ENCODE results near the gene IGF1R.

IGF1R gene

DNA sequence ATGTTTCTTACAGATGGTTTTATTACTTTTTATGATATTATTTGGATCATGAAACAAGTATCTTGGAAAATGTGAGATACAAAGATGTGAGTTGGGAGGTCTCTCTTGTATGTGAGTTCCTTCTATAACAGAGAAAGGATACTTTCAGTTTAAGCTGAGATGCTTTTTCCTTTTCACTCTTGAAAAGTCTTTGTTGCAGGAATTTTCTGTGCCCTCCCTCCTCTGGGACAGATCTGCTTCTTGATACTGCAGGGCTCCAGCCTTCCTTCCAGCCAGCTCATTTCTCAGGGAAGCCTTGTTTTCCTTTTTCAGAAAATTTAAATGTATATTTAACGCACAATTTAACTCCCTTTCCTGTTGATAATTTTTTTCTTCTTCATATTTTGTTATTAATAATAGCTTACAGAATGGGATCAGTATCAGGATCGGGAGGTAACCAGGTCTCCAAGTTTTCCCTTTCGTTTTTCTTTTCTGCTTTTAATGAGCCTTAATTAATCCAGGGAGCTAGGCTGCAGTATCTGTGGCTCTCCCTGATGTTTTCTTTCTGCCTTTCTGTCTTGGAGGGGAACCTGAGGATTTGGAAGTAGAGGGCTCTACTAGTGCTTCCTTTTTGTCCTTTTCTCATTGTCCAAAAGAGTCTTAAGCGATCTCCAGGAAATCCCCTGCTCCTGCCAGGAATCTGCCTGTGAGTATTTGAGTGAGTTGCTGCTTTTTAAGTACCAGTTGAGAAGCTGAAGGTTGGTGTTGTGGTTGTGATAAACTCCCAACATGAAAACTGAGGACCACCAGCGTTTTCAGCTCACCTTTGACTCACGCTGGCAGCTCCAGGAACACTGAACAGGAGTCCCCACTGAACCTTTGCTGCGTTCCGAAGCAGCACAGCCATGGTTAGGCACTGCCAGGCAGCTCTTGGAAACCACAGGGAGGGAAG lies 105.7 kb downstream of the IGF1R start:
- no peak for DNase-seq

DNA sequence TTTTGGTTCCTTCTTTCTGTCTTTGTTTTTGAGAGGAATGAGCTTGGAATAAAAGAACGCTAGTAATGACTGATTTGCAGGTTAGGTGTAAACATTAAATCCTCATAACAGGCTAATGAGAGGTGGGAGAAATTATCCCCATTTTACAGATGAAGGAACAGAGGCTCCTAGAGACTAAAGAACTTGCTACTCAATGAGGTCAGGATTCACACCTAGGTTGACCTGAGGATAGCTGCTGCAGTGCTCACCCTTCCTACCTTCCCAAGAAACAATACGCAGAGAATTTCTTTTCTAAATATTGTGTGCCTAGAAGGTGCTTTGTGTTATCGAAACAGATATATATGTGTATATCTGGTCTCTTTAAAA lies 106.3 kb downstream of the IGF1R start:
- DNase-seq: no peak

DNA sequence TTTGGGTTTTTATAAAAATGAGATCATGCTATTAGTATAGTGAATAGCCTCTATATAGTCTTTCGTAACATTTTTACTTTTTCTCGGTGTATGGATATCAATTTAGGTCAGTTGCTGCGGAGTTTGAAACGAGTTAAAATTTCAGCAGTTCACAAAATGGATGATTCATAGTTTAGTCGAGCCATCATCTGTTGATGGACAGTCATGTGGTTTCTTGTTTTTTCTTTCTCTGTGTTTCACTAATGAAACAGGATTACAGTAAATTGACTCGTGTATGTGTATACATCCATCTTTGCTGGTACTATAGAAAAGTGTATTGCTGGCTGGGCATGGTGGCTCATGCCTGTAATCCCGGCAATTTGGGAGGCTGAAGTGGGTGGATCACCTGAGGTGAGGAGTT lies 106.8 kb downstream of the IGF1R start:
- DNase-seq: no peak

DNA sequence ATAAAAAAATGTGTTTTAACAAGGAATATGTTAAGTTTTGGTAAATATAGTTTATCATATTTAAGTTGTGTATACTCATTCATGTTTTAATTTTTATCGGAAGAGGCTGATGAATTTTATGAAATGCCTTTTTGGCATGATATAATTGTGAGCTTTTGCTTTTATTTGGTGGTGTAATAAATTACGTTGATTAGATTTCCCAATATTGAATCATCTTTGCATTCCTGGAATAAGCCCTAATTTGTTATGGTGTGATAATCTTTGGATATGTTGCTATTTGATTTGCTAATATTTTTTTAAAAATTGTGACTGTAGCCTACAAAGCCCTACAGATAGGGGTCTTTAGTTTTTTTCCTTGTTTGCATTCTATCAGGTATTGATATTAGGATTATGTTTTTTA lies 107.4 kb downstream of the IGF1R start:
- DNase-seq: no peak

DNA sequence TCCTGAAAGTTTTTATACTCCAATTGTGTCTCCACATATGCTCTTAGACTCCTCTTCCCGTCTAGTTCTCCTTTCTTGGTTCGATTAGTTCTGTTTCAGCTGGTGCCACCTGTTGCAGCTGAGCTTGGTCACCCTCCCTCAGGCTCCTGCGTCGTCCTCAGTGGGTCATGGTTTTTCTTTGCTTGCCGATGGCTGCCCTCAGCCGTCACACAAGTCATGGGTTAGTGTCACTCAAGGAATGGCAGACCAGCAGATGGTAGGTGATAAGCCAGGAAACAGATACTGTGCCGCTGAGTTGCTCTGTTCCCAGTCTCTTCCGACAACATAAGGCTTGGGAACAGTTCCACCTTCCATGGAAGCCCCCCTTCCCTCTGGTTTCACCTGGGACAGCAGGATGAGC lies 109.9 kb downstream of the IGF1R start:
- DNase-seq: no peak

DNA sequence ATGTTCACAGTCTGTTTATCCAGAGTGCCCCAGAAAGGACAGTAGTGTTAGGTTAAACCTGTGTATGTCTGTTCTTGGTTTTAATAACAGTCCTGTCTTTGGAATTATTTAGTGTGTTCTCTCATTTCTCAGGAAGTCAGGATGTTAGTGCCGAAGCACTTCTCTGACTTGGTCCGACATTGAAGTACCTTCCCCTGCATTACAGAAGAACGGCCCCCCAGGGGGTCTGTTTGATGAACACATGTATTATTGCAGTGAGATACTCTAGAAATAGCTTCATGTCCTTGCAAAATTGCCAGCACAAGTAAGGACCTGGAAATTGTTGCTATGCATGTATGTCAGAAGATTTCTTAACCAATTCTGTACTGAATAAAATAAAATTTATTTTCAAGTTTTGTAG lies 110.9 kb downstream of the IGF1R start:
- no peak for DNase-seq

DNA sequence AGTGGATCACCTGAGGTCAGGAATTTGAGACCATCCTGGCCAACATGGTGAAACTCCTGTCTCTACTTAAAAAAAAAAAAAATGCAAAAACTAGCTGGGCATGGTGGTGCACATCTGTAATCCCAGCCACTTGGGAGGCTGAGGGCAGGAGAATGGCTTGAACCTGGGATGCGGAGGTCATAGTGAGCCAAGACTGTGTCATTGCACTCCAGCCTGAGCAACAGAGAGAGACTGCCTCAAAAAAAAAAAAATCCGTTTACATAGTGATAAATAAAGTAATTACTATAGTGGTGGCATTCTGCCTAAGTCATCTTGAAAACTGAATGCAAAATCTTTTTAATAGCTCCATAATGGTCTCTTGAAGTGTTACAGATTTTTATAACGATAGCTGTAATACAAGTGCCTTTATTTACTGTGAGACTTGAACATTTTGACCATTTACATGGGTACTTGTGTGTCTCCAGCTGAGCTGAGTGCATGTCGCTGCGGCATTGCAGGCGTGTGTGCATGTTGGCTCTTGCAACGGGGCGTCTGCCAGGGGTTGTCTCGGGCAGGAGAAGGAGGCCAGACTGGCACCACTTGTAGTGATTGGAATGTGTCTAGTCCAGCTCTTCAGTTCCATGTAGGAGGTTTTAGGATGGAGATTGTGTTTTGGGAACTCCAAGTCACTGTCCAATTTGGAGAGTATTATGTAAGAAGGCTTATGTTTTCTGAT lies 111.9 kb downstream of the IGF1R start:
- DNase-seq: no peak

DNA sequence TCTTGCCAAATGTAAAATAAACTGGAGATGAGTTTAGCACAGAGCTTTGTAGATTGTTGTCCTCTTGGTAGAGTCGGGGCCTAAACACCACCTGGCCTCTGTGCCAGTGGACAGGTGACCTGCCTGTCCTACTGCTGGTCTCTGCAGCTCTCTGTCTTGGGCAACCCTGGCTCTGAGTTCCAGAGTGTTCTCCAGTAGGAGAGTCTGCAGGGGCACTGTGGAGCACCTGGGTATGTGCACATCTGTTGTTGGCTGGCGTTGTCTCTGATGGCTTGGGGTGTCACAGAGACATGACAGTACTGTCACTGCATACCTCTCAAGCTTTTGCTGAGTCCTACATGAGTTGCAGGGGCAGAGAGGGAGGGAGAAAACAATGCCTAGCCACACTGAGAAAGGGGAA lies 112.6 kb downstream of the IGF1R start:
- no peak for DNase-seq

DNA sequence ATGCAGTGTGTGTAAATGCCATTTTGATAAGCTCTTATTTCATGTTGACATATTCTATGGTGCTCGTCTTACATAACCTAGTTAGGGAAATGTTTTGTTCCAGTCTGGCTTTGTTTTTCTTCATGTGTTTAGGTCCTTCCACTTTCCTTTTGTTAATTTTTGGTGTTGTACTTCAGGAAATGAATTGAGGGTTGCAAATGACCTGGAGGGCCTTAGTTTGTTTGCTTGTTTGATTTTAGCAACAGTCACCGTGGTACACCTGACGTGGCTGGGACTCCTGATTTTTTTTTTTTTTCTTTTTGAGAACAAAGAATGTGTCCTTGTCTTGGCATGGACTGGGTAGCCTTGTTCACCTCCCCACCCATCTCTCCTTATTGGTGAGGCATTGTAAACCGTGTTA lies 114.8 kb downstream of the IGF1R start:
- no peak for DNase-seq

DNA sequence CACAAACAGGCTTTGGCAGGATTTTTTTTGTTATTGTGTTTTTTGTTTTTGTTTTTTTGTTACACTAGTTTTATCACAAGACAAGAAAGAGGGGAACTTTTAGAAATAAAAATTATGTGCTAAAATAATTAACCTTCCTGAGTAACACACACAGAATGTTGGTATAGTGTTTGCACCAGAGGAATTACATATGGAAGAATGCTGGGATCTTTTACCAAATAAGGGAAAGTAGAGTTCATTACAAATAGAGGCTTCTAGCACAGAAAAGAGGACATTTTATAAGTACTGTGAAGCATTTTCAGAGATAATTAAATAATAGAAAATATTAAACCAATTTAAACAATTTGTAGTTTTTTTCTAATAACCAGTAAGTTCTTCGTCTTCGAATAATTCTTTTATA lies 116.0 kb downstream of the IGF1R start:
- DNase-seq: no peak

DNA sequence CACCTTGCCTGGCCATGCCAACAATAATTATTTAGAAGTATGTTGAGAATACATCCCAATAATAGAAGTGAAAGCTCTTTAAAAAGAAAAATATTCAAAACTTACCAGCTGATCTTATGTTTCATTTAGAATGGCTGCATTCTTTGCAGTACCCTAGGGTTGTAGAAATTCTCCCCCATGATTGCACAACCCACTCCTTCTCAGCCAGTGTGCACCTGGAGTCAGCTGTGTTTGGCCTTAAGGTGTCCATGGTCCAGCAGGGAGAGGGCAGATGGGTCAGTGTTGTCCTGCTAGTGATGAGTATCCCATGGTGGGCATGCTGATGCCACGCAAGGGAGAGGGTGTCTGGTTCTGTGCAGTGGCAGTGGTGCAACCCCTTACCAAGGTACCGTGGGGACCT lies 117.3 kb downstream of the IGF1R start:
- no peak for DNase-seq

DNA sequence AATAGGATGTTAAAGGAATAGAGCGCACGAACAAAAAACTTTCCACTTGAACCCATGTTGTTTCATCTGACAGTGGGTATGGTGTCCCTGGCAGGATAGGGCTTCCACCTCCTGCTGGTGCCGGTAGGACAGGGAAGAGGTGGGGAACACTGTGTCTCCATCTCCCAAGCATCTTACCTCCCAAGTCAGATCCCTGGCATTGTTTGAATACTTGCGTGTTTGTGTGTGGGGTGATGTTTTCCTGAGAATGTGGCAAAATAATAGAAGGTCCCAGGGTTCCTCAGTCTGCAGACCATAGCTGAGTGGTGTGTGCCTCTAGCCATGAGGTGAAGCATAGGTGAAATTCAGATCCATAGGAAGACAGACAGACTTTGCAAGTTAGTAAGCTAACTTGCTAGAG lies 119.4 kb downstream of the IGF1R start:
- no peak for DNase-seq

DNA sequence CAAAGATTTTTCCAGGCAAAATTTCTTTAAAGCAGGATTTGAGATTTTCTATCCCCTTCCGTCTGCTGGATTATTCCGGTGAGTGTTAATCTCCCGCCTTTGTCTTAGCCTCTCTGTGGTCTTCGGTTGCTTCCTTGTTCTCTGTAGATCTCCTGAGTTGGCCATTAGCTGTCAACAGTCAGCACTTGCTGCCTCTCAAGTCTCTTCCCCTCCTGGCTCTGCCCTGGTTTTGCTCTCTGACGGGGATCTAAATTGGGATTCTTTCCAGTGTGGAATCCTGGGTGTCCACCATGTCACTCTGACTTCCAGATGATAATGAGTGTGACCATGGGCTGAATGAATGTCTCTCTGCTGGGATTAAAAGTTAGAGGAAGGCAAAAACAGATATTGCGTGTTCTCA lies 121.5 kb downstream of the IGF1R start:
- no peak for DNase-seq

DNA sequence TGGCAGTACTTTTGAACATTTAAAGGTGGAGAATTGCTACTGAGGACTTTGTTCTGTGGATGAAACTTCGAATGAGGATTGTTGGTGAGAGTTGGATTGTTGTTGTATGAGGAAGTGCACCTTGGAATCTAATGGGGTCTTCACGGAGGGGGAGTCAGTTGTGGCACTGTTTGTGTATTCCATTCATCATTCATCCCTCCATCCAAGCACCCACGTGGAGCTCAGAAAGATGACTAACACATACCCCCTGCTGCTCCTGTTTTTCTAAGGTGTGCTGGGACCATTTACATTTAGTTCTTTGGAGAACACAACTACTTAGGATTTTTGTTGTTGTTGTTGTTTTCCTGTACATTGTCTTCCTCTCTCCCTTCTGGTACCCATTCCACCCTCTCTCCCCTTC lies 122.6 kb downstream of the IGF1R start:
- no peak for DNase-seq

DNA sequence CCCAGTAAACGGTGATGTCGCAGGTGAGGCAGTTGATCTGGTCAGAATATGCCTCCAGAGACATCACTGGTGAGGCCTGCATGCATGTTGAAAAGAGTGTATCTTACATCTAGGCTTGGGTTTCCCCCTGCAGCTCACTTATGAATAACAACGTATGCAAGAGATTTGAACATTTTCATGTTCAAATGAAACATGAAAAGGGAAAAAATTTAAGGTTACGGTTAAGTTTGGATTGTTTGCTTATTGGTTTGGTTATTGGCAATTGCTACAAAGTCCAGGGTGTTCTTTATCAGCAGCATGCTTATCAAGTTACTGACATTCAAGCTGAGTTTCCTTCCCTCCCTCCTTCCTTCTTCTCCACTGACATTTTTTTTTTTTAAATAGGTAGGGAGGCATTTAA lies 123.2 kb downstream of the IGF1R start:
- no peak for DNase-seq

DNA sequence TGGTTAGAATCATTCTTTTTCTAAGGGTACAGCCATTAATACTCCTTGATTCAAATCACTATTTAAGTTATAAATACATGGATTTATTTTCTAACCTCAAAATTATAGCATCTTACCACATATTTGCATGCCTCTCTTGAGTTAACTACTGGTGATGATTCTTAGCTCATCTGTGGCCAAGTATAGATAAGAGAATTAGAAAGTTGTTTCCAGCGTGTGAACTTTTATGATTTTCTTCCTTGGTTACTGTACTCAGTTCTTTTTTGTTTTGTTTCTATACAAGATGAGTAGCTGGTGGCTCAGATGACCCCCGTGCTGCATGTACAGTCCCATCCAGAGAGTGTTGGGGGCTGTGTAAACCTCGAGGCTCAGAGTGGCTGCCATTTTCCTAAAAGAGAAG lies 124.6 kb downstream of the IGF1R start:
- no peak for DNase-seq

DNA sequence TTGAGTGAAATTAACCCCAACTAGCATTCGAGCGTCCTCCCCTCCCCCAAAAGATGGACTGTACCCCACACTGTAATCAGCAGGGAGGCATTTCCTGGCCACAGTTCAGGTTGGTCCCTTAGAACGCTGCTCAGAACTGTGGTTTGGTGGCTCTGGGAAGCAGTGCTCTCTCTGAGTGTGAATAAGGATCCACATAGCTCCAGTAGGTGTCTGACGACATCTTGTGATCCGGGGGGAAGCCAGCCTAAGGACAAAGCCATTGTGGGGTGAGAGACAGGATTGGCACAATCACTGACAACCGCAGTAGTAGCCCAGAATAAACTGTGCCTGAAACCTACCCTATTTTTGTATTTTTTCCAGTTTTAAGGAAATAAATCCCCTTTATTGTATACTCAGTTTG lies 125.3 kb downstream of the IGF1R start:
- DNase-seq: no peak

DNA sequence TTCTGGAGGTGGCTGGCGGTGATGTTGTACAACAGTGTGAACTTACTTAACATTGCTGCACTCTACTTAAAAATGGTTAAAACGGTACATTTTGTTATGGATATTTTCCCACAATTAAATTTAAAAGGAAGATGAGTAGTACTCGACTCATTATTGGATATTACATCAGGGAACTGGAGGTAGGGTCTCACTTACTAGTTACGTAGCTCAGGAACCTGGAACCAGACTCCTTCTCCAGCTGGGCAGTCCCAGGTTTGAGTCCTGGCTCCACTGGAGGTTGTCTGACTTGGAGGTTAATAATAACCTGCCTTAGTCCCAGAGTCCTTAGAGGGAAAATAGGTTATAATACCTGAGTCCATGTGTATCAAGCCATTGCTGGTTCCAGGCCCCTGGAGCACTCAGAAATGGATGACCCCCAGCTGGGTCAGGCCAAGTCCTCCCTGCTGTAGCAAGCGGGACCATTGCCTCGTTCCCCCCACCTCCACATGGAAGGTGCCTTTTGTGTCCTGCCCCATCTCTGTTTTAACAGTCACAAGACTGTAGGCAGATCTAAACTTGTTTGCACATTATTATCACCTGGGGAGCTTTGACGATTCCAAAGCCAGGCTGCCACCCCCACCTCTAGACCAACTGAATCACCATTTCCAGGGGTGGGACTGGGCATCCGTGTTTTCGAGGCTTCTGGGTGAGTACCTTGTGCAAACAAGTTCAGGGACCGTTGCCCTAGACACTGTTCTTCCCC lies 126.6 kb downstream of the IGF1R start:
- no peak for DNase-seq

DNA sequence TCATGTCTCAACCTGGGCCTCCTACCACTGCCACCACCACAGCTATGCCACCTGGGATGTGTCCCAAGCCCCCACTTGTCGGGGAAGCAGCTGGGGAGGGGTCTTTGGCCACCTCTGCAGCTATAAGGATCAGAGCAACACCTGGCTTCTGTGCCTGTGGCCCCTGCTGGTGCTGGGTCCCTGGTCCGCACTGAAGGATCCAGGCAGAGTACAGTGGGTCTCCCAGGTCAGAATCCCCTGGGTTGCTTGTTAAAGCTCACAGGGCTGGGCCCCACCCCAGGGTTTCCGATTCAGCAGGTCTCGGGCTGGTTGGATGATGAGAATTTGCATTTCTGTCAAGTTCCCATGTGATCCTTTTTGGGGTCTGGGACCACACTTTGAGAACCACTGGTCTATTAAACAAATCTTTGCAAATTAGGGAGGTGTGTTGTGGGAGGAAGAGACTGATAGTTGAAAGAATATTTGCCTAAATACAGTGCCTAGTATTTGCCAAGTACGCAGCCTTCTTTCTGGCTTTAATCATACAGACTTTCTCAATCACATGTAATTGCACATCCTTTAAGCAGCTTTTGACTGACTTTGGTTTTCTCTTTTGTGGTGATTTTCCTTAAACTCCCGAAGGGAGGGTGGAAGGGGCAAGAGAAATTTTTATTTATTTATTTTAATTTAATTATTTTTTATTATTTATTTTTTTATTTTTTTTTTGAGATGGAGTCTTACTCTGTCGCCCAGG lies 127.3 kb downstream of the IGF1R start:
- no peak for DNase-seq

DNA sequence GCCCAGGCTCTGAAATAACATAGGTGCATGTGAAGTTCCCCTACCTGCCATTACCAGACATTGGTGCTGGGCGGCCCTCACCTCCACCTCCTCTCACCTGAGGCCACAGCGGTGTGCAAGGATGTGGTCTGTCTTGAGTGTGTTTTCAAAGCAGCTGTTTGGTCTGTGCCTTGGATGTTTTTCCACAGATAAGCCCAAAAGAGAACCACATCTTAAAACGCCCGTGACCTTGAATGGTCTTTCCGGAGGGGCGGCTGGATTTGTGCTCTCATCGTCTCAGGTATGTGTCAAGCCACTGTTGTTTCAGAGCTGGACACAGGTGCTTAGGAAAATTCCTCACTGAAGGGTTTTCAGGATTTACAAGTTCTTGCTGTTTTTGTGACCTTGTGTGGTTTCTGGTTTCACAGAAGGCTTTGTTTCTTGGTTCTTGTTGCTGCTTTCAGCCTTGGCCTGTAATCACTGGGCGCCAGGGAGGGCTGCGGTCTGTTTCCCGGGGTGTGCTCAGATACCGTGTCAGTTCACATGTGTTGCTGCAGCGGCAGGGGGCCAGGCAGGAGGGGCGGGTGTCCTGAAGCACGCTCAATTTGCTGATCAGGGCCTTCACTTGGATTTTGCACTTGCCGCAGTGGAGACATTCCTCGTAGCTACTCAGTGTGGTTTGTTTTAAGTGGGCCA lies 128.4 kb downstream of the IGF1R start:
- no peak for DNase-seq

DNA sequence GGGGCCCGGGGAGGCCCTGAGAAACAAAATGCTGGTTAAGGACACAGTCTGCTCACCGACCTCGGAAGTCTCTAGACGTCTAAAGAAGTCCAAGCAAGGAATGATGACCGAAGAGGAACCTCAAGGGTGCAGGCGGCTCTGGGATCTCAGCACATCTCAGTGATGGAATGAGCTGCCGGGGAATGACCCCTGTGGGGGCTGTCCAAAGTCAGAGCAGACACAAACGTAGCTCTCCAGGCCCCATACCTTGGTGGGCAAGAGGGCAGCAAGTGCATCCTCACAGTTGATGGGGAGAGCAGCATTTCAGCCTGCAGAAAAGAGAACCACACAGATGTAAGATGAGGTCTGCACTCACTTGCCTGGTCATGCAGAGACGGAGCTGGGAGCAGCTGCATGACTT lies 129.1 kb downstream of the IGF1R start:
- DNase-seq: no peak

DNA sequence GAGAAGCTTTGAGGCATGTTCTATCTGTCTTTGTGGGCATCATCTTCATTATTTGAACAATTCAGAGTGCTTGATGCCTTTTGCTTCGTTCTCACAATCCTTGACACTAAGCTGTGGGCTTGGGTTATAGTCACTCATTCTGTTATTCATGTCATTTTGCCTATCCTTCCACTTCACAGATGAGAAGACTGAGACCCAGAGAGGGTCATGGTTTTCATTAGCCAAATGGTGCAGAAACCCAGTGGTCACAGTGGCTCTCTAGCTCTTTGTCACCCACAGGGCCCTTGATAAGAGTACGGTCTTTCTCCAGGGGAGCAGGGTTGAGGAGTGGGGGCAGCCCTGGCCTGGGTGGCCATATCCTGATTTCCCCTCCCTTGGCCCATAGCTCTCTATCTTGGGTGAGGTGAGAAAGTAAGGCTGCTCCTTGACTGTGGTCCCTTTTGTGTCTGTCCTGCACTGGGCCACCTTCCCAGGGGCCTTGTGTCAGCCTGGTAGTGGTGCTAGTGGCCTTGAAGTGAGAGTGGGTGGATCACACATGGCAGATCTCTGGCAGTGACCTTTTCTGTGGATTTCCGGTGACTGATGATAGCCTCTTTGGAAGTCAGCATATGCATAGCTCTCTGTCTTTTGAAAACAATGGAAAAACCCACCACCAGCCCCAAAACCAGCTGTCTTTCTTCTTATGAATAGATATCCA lies 130.1 kb downstream of the IGF1R start:
- DNase-seq: no peak
